Cortex of kidney (tissue), 1 donor: Measurements from ENCODE around the gene SETD6.
"Not testable (repeated sequence)": the region's sequence is repeated elsewhere in the genome, so short reads cannot be mapped to it uniquely, and the experiment has no call there.

Experiments used
- DNase-seq: peaks from one replicate; lab custom pipeline; 2025; lab: John Stamatoyannopoulos, UW

SETD6 gene

GRCh38 chr16:58515125-58515870, at the start of gene SETD6:
TSS of gene SETD6 (plus strand) at chr16:58515517. CDS start at chr16:58515538, 21 bp downstream.
- DNase-seq: no peak

- DNase-seq: no peak
Observed at GRCh38 chr16:58465817-58466216, 49.5 kb upstream of the SETD6 start.

- no peak for DNase-seq
Observed at GRCh38 chr16:58466396-58466795, 48.9 kb upstream of the SETD6 start.

GRCh38 chr16:58467905-58468304, 47.4 kb upstream of the SETD6 start:
- DNase-seq: no peak

- no peak for DNase-seq
Observed at GRCh38 chr16:58471209-58471975, 43.9 kb upstream of the SETD6 start.

- no peak for DNase-seq
Observed at GRCh38 chr16:58472266-58472665, 43.1 kb upstream of the SETD6 start.

GRCh38 chr16:58472827-58473226, 42.5 kb upstream of the SETD6 start:
- no peak for DNase-seq

GRCh38 chr16:58474296-58474695, 41.0 kb upstream of the SETD6 start:
- DNase-seq: no peak

- no peak for DNase-seq
Observed at GRCh38 chr16:58475091-58475619, 40.2 kb upstream of the SETD6 start.

- DNase-seq: no peak
Observed at GRCh38 chr16:58476791-58477190, 38.5 kb upstream of the SETD6 start.

GRCh38 chr16:58478427-58478826, 36.9 kb upstream of the SETD6 start:
- DNase-seq: no peak

- DNase-seq: no peak
Observed at GRCh38 chr16:58481226-58481869, 34.0 kb upstream of the SETD6 start.

- DNase-seq: no peak
Observed at GRCh38 chr16:58481931-58482330, 33.4 kb upstream of the SETD6 start.

GRCh38 chr16:58485184-58485887, 30.0 kb upstream of the SETD6 start:
- DNase-seq: no peak

- DNase-seq: no peak
Observed at GRCh38 chr16:58487566-58488351, 27.6 kb upstream of the SETD6 start.

GRCh38 chr16:58488531-58488930, 26.8 kb upstream of the SETD6 start:
- DNase-seq: no peak

GRCh38 chr16:58490065-58490464, 25.3 kb upstream of the SETD6 start:
- DNase-seq: no peak

GRCh38 chr16:58490539-58490938, 24.8 kb upstream of the SETD6 start:
- not testable (repeated sequence) for DNase-seq

GRCh38 chr16:58492066-58492465, 23.3 kb upstream of the SETD6 start:
- no peak for DNase-seq

GRCh38 chr16:58492735-58493134, 22.6 kb upstream of the SETD6 start:
- DNase-seq: no peak

- DNase-seq: no peak
Observed at GRCh38 chr16:58493756-58494431, 21.4 kb upstream of the SETD6 start.
